Breast epithelium (tissue), 4 donors: ENCODE results near the gene SCAF11. TPM values are rescaled to one million over a fixed set of nuclear protein-coding genes. Genes with fewer than 3 reads are reported as not detected.

Experiments used
- DNase-seq, 2 donors: peaks; one replicate each; pipeline ENCODE4 v3.0.0-alpha.2; 2019; ENCODE audit warnings: low spot score in 2 of 2
- H3K27ac ChIP-seq, 2 donors: fragments of 200-600 bp; sonication (generic) in 1 of 2; one replicate each; pipeline ENCODE4 v1.5.1; 2016 to 2019; ENCODE audit warnings: mild to moderate bottlenecking in 1 of 2
- H3K27me3 ChIP-seq, 2 donors: fragments of 200-600 bp; sonication (generic) in 1 of 2; one replicate each; pipeline versions ENCODE4 v1.5.1 to v1.6.0; 2017 to 2019; ENCODE audit warnings: control low read depth in 1 of 2, mild to moderate bottlenecking in 1 of 2
- H3K36me3 ChIP-seq: fragments of 200-600 bp; one replicate; pipeline ENCODE4 v1.5.1; 2019
- H3K4me1 ChIP-seq, 2 donors: fragments of 200-600 bp; sonication (generic); one replicate each; pipeline ENCODE4 v1.5.1; 2016 to 2019; ENCODE audit warnings: control low read depth in 1 of 2
- H3K4me3 ChIP-seq, 3 donors: fragments of 200-600 bp; sonication (generic); 1 replicate in 2 of 3; 2 replicates in 1 of 3; pipeline ENCODE4 v1.5.1; 2016 to 2019; ENCODE audit warnings: mild to moderate bottlenecking in 3 of 3, moderate library complexity in 2 of 3
- H3K9me3 ChIP-seq, 2 donors: fragments of 200-600 bp; sonication (generic) in 1 of 2; one replicate each; pipeline ENCODE4 v1.5.1; 2016 to 2019; ENCODE audit warnings: control low read depth in 1 of 2
- CTCF ChIP-seq, 3 donors: fragments of 450-650 bp; IDR thresholded peaks; one replicate each; pipeline ENCODE4 v1.5.1; 2016 to 2017; ENCODE audit warnings: antibody characterized with exemption in 3 of 3, mild to moderate bottlenecking in 3 of 3, moderate library complexity in 3 of 3
- POLR2A ChIP-seq: fragments of 450-650 bp; IDR thresholded peaks from one replicate; pipeline ENCODE4 v1.6.1; 2016; ENCODE audit warnings: antibody characterized with exemption, mild to moderate bottlenecking, moderate library complexity
- POLR2AphosphoS5 ChIP-seq, 3 donors: sonication (generic); formaldehyde crosslinking; IDR thresholded peaks; one replicate each; pipeline ENCODE4 v1.6.1; 2017; ENCODE audit warnings: antibody characterized with exemption in 3 of 3
- intact Hi-C: fragments of 100-400 bp; cut with DNase I; formaldehyde crosslinking; loops from one replicate; pipeline ENCODE4 v1.15.1; 2023; ENCODE audit warnings: low total_unique reads
- total RNA-seq, 3 donors: library from RNA; depleted of rRNA; stranded (reverse); fragments of >200 nt; gene quantifications; one replicate each; pipeline ENCODE4 v1.1.0, GENCODE V29; 2016

Gene SCAF11
- total RNA-seq, 3 donors from 2014 or later: 141 to 195 (median 177) TPM

GRCh38 chr12:45909041-45909713 lies 81.2 kb downstream of the SCAF11 start:
- H3K4me3 ChIP-seq: no peak overlapping the region
- H3K9me3 ChIP-seq: no peaks in the 10 kb centered on the region
- no peak for DNase-seq
- H3K4me1 ChIP-seq: no peaks in the 10 kb centered on the region
- no peak overlapping the region for H3K27ac ChIP-seq
- TF ChIP-seq POLR2A (no peak), CTCF (IDR thresholded peaks at IDR 0.05) (no peak), POLR2AphosphoS5 (IDR thresholded peaks at IDR 0.05) (no peak)
- H3K36me3 ChIP-seq: no peaks in the 10 kb centered on the region
- intact Hi-C loops: no loop called here
- no peaks in the 10 kb centered on the region for H3K27me3 ChIP-seq

- H3K36me3 ChIP-seq: no peaks in the 10 kb centered on the region
- intact Hi-C loops: no loop called here
- no peak overlapping the region for H3K27ac ChIP-seq
- no peak for TF ChIP-seq POLR2A
- TF ChIP-seq POLR2AphosphoS5 (IDR thresholded peaks at IDR 0.05): no peak
- no peaks in the 10 kb centered on the region for H3K27me3 ChIP-seq
- no peak for DNase-seq
- H3K4me3 ChIP-seq: no peak overlapping the region
- no peaks in the 10 kb centered on the region for H3K4me1 ChIP-seq
- no peaks in the 10 kb centered on the region for H3K9me3 ChIP-seq
These were observed 82.4 kb downstream of the SCAF11 start for GRCh38 chr12:45907955-45908354.

GRCh38 chr12:45898094-45898493 lies 92.3 kb downstream of the SCAF11 start:
- Histone ChIP-seq H3K27ac (no peak overlapping the region), H3K4me1 (no peaks in the 10 kb centered on the region), H3K36me3 (no peaks in the 10 kb centered on the region), H3K27me3 (no peaks in the 10 kb centered on the region), H3K4me3 (no peak overlapping the region), H3K9me3 (no peaks in the 10 kb centered on the region)
- TF ChIP-seq CTCF (IDR thresholded peaks at IDR 0.05): no peak
- no peak for TF ChIP-seq POLR2AphosphoS5 (IDR thresholded peaks at IDR 0.05)
- no peak for TF ChIP-seq POLR2A
- intact Hi-C loops: no loop called here
- no peak for DNase-seq

GRCh38 chr12:45895961-45896360 lies 94.4 kb downstream of the SCAF11 start:
- TF ChIP-seq POLR2A (no peak), CTCF (IDR thresholded peaks at IDR 0.05) (no peak), POLR2AphosphoS5 (IDR thresholded peaks at IDR 0.05) (no peak)
- Histone ChIP-seq H3K27ac (no peak overlapping the region), H3K4me3 (no peak overlapping the region), H3K36me3 (no peaks in the 10 kb centered on the region), H3K9me3 (no peaks in the 10 kb centered on the region), H3K27me3 (no peaks in the 10 kb centered on the region), H3K4me1 (no peaks in the 10 kb centered on the region)
- DNase-seq: no peak
- intact Hi-C loops: no loop called here

- TF ChIP-seq POLR2AphosphoS5 (IDR thresholded peaks at IDR 0.05) (no peak), CTCF (IDR thresholded peaks at IDR 0.05) (no peak), POLR2A (no peak)
- no peak overlapping the region for H3K4me3 ChIP-seq
- H3K27me3 ChIP-seq: no peaks in the 10 kb centered on the region
- no peak overlapping the region for H3K27ac ChIP-seq
- H3K36me3 ChIP-seq: no peaks in the 10 kb centered on the region
- no peaks in the 10 kb centered on the region for H3K9me3 ChIP-seq
- no peak for DNase-seq
- intact Hi-C loops: loop anchor here (5.0 kb wide), 1 partner anchor 61 kb away; no protein-coding TSS in a partner anchor
- H3K4me1 ChIP-seq: no peaks in the 10 kb centered on the region
These were observed 97.1 kb downstream of the SCAF11 start for GRCh38 chr12:45893240-45893639.
